Fibroblast of peridontal ligament (primary cell): ENCODE results near the gene BICDL2.
"Not testable (repeated sequence)": the region's sequence is repeated elsewhere in the genome, so short reads cannot be mapped to it uniquely, and the experiment has no call there.

Experiments used
- DNase-seq: peaks from one replicate; pipeline ENCODE4 v3.0.0-alpha.2; 2010; ENCODE audit errors: extremely low read depth

The BICDL2 gene, protein sequence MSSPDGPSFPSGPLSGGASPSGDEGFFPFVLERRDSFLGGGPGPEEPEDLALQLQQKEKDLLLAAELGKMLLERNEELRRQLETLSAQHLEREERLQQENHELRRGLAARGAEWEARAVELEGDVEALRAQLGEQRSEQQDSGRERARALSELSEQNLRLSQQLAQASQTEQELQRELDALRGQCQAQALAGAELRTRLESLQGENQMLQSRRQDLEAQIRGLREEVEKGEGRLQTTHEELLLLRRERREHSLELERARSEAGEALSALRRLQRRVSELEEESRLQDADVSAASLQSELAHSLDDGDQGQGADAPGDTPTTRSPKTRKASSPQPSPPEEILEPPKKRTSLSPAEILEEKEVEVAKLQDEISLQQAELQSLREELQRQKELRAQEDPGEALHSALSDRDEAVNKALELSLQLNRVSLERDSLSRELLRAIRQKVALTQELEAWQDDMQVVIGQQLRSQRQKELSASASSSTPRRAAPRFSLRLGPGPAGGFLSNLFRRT

DNA sequence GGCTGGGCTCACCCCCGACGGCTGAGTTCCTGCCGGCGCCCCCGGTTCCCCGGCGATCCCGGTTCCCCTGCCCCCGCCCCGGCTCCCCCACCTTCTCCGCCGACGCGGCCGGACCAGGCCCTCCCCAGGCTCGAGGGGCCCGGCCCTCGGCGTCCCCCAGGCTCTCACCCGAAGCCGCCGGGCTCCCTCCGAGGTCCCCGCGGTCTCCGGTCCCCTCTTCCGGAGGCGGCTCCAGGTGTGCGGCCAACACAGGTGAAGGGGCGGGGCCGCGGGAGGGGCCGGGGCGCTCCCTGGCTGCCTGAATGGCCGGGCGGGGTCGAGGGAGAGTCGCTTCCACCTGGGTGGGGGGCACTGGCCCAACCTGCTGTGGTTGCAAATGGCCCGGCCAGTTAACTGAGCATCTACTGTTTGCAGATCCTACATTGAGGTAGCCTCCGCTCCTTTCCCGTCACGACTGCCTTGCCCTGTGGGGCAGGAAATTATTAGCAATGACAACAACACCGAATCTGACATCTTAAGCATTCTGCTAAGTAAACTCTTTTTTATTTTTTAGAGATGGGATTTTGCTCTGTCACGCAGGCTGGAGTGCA lies at the start of gene BICDL2:
TSS of gene BICDL2 (minus strand) at position 219 of the 590 bp plus-strand sequence. CDS start 1,448 bp downstream, outside the sequence.
- no peak for DNase-seq

DNA sequence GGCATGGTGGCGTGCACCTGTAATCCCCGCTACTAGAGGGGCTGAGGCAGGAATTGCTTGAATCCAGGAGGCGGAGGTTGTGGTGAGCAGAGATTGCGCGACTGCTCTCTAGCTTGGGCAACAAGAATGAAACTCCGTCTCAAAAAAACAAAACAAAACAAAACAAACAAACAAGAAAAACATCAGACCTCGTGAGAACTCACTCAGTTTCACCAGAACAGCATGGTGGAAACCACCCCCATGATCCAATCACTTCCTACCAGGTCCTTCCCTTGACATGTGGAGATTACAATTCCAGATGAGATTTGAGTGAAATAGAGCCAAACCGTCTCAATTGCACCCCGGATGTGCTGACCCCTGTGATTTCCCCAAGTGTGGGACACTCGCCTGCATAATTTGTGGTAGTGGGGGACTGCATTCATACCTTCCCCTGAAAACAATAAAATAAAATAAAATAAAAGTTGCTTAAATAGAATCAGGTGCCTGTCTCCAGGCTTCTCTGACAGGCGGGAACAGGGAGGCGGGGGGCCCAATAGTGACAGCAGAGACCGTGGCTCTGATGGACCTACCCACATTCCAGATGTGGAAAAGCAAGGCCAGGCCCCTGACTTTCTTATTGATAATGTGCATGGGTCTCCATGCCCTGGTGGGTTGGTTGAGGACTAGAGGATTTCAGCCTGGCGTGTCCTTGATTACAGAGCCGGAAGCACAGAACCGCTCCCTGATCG lies 49.3 kb upstream of the BICDL2 start:
- no peak for DNase-seq

DNA sequence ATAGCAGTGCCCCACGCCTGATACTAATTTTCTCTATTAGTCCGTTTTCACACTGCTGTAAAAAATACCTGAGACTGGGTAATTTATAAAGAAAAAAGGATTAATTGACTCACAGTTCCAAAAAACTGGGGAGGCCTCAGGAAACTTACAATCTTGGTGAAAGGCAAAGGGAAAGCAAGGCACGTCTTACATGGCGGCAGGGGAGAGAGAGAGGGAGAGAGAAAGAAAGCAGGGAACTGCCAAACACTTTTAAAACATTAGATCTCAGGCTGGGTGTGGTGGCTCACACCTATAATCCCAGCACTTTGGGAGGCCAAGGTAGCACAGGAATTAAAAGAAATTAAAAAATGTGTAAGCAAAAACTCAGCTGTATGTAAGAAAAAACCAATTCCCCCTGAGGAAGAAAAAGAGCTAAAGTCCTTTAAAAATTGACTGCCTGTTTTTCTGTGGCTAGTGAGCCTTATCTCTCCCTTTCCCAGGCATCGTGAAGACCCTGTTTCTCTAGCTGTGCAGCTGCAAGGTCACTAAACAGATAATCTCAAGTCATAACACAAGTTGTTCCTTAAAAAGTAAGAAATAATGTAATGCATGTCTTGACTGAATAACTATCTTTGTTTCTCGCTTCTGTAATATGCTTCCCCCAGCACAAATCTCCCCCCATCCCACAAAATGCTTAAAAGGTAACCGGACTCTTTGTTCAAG lies 48.4 kb upstream of the BICDL2 start:
- DNase-seq = no peak

DNA sequence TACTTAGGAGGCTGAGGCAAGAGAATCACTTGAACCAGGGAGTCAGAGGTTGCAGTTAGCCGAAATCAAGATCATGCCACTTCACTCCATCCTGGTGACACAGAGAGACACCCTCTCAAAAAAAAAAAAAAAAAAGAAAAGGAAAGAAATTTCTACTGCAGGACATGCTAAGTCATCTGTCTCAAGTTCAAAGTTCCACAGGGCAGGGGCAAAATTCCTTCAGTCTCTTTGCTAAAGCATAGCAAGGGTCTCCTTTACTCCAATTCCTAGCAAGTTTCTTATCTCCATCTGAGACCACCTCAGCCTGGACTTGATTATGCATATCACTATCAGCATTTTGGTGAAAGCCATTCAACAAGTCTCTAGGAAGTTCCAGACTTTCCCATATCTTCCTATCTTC lies 47.7 kb upstream of the BICDL2 start:
- no peak for DNase-seq

DNA sequence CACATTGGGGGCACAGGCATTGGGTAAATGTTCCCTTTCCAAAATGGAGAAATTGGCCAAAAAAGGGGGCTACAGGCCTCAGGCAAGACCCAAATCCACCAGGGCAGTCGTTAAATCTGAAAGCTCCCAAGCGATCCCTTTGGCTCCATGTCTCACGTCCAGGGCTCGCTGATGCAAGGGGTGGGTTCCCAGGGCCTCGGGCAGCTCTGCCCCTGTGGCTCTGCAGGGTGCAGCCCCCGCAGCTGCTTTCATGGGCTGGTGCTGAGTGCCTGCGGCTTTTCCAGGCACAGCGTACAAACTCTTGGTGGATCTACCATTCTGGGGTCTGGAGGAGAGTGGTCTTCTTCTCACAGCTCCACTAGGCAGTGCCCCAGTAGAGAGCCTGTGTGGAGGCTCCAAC lies 46.7 kb upstream of the BICDL2 start:
- DNase-seq = not testable (repeated sequence)

DNA sequence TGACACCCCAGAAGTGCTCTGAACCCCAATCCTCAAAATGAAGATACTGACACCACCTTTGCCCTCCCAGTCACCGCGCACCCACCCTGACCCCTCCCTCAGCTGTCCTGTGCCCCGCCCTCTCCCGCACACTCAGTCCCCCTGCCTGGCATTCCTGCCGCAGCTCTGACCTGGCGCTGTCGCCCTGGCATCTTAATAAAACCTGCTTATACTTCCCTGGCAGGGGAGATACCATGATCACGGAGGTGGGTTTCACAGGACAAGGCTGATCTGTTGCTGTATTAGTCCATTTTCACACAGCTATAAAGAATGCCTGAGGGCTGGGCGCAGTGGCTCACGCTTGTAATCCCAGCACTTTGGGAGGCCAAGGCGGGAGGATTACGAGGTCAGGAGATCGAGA lies 45.2 kb upstream of the BICDL2 start:
- DNase-seq = not testable (repeated sequence)

DNA sequence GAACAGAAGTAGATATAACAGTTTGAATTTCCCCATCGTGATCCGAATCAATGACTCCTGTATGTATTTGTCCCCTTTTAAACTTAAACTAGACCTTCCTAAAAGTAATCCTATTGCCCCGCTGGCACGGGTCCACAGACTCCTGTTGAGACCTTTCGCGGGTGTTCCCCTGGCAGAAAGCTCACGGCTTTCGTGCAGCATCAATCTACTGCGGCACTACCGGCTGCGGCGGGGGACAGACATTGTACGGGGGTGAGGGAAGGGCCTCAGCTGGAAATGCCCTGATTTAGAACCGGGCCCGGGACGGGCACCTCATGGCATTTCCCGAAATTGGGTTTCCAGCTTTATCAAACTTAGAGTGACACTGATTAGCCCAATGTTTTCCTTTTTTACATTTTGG lies 43.3 kb upstream of the BICDL2 start:
- no peak for DNase-seq

DNA sequence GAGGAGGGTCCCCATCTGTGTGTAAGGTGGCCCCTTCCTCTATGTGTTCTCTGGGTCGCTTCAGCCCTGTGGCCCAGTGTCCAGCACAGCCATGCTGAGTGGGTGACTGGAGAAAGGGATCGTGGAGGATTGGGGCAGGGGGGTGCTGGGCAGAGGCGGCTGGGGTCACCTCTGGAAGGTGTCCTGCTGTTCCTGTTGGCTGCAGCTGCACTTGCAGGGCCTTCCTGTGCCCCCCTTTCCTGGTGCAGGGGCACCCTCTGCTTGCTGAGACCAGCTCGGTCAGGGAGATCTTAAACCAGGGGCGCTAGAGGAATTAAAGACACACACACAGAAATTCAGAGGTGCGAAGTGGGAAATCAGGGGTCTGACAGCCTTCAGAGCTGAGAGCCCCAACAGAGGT lies 39.8 kb upstream of the BICDL2 start:
- no peak for DNase-seq

DNA sequence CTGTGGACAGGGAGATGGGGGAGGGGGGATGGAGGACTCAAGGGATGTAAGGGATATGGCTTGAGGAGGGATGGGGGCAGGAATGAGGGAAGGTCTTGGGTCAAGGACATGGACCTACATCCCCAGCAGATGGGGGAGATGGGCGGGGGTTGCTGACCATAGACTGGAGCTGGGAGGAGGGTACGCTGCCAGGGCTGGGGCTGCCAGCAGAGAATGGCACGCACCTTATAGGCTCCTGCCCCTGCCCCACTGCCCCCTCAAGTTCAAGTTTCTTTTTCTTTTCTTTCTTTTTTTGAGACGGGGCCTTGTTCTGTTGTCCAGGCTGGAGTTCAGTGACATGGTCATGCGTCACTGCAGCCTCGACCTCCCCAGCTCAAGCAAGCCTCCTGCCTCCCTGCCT lies 39.2 kb upstream of the BICDL2 start:
- DNase-seq = not testable (repeated sequence)

DNA sequence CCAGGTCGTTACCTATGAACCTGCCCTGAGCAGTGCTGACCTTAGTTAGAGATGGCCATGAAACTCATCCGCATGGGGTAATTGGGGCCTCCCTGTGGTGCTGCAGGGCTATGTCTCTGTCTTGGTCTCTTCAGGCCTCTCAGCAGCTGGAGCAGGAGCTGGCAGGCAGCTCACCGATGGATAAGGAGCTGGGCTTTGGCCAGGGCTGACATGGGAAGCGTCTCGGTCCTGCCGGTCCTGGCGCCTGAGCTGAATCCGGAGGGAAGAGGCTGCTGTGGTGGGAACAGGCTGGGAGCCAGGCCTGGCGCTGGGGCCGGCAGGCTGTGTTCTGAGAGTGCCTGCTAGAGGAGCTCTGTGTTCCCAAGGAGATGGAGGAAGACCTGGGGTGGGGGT lies 38.8 kb upstream of the BICDL2 start:
- no peak for DNase-seq

DNA sequence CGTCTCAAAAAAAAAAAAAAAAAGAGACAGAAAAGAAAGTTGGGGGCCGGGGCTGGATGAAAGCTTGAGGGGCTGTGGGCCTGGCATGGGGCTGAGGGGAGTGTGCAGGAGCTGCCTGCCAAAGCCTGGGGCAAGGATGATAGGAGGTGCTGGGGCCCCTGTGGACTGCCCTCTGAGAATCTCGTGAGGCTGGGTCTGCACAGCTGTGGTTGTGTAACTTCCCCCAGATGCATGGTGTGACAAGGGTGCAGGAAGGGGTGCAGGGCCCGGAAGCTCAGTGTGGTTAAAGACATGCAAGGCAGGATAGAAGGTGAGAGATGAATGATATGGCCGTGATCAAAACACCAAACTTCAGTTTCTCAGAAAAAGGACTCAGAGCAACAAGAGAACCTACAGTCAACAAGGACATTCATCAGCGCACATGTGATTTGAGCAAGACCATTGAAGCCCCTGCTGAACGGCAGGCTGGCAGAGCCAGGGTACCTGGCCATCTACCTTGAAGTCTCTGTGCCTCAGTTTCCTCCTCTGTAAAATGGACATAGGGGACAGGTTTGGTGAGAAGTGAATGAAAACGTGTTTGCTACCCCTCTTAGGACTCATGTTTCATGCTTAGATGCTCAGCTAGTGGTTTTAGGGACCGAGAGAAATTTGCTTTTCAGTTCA lies 38.2 kb upstream of the BICDL2 start:
- DNase-seq = no peak

DNA sequence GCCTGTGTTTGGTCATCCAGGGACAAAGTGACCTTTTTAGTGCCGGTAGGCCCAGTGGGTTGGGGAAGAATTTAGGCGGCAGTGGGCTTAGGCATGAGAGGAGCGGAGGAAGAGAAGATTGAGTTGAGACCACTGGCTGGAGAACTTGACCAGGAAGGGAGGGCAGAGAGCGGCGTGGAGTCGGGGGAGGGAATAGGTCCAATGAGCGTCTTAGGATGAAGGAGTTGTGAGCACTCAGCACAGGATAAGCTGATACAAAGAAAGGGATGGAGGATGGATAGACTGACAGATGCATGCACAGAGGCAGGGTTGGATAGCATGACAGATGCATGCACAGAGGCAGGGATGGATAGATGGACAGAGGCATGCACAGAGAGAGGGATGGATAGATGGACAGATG lies 36.7 kb upstream of the BICDL2 start:
- no peak for DNase-seq

DNA sequence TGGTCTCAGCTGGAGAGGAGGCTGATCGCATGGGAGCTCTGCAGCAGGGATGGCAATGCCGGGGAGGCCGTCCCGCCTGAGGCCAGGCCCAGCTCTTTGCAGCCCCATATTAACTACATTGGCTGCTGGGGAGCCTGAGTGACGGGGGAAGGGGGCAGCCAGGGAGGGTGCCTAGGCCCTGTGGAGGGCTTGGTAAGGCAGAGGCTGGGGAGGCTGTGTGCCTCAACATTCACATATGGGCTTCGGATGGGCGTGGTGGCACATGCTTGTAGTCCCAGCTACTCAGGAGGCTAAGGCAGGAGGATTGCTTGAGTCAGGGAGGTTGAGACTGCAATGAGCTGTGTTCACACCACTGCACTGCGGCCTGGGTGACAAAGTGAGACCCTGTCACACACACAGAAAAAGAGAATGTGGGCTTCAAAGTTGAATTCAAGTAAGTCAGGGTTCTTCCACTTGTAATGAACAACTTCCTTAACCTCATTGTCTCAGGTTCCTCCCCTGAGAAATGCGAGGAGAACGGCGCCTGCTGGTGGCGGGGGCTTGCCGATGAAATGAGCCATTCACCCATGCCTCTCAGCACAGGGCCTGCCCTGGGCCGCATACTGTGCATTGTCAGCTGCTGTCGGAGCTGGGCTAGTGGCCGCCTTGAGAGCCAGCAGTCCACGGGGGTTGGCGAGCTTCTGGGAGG lies 36.0 kb upstream of the BICDL2 start:
- DNase-seq = not testable (repeated sequence)

DNA sequence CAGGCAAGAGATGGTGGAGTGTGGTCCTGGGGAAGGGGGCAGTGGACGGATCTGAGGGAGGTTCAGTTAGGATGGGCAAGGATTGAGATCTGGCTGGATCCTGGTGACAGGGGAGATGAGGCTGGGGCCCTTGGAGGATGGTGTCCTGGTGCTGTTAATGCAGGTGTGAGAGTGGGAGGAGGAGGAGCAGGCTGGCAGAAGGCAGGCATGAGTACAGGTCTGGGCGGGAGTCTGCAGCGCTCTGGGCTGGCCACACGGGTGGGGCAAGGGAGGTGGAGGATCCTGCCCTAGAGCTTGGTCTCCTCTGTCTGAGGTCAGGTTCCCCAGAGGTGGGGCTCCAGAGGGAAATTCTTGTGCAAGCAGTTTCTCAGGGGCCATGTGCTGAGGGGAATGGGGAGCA lies 35.4 kb upstream of the BICDL2 start:
- DNase-seq = not testable (repeated sequence)

DNA sequence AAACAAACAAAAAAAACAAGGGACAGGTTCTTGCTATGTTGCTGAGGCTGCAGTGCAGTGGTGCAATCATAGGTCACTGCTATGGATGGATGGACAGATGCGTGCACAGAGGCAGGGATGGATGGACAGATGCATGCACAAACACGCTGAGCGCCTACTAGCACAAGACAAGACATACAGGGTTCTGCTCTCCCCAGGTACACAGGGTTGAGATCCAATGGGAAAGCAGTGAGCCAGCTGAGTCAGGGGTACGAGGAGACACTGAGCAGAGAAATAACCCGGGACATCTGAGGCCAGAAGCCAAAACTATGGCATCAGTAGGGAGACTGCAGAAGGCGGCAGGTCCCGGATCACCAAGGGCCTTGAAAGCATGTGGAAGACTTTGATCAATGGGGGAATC lies 34.9 kb upstream of the BICDL2 start:
- DNase-seq = no peak

DNA sequence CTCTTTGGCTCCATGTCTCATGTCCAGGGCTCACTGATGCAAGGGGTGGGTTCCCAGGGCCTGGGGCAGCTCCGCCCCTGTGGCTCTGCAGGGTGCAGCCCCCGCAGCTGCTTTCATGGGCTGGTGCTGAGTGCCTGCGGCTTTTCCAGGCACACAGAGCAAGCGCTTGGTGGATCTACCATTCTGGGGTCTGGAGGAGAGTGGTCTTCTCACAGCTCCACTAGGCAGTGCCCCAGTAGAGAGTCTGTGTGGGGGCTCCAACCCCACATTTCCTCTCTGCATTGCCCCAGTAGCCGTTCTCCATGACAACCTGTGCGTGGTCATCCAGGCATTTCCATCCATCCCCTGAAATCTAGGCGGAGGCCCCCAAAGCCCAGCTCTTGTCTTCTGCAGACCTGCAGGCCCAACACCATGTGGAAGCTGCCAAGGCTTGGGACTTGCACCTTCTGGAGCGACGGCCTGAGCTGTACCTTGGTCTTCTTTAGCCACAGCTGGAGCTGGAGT lies 33.9 kb upstream of the BICDL2 start:
- no peak for DNase-seq

DNA sequence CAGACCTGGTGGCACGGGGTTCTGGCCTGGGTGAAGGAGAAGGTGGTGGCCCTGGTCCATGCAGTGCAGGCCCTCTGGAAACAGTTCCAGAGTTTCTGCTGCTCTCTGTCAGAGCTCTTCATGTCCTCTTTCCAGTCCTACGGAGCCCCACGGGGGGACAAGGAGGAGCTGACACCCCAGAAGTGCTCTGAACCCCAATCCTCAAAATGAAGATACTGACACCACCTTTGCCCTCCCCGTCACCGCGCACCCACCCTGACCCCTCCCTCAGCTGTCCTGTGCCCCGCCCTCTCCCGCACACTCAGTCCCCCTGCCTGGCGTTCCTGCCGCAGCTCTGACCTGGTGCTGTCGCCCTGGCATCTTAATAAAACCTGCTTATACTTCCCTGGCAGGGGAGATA lies 32.4 kb upstream of the BICDL2 start:
- DNase-seq = not testable (repeated sequence)

DNA sequence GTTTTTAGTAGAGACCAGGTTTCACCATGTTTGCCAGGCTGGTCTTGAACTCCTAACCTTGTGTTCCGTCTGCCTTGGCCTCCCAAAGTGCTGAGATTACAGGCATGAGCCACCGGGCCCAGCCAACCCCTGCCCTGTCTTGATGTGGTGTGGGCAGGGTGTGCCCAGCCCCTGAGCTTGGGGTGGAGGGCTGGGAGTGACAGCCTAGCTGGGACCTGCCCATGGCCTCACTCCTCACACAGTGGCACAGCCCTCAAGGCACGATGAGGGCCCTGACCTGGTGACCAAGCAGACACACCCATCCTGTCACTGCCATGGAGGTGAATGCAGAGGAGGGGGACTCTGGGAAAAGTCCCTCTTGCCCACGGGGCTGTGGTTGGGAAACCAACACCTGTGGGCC lies 31.7 kb upstream of the BICDL2 start:
- DNase-seq = no peak

DNA sequence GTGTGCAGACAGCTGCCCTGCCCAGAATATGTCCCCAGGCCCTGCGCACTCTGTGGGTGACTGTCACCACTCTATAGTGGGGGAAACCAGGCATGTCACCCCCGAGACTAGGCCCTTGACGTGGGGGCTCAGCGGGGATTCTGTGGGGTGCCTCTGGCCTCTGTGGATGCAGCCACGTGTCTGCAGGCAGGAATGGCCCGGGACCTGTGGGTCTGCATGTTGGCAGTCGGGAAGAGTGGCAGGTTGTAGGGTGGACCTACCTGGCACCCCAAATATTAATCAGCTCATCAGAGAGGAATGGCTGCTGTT lies 29.6 kb upstream of the BICDL2 start:
- DNase-seq = no peak

DNA sequence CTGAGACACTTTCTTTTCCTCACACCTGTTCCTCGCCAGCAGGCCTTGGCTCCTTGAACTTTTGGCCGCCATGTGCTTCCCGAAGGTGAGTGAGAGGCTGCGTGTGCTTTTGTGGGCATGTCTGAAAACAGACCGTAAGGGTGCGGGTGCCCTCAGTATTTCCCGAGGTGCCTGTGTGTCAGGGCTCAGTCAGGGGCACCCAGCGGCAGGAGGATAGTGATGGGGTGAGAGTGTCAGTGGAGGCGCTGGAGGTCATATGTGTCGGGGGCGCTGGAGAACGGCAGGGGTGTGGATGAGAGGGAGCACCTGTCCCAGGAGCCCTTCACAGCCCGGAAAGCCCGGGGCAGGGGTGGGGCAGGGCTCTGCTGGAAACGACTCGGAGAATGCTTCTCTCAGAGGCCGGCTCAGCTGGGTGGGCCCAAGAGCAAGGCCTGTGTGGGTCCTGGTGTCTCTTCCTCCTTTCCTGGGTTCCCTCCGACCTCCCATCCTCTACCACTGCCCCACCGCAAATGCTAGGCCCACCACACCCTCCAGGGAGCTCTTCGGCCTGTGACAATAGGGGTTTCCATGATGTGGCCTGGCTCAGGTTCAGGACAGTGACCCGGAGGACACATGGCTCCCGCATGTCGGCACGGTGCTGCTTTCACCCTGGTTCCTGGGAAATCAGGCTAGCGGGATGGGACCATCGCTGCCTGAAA lies 29.1 kb upstream of the BICDL2 start:
- no peak for DNase-seq
